Measurements from ENCODE around the gene NHERF2. TPM values are rescaled to one million over a fixed set of nuclear protein-coding genes. Genes with fewer than 3 reads are reported as not detected.

The NHERF2 gene
- total RNA-seq, 2 experiments from 2014 or later = 2.8 to 3.0 TPM

GRCh38 chr16:2078691-2079090, 52.0 kb downstream of the NHERF2 start:
- TF ChIP-seq CTCF (IDR thresholded peaks at IDR 0.05) = no peak
- no peaks in the 10 kb centered on the region for H3K27me3 Mint-ChIP-seq
- POLR2A ChIA-PET = interaction anchor here (0.7 kb wide), 1 partner anchor 76 kb away, joined by 5 read pairs; no protein-coding TSS in a partner anchor
- no peaks in the 10 kb centered on the region for H3K4me1 Mint-ChIP-seq (ENCODE audit: low read depth)
- ATAC-seq = no peak
- no peaks in the 10 kb centered on the region for H3K36me3 Mint-ChIP-seq (ENCODE audit: low read depth)
- H3K9me3 Mint-ChIP-seq = no peaks in the 10 kb centered on the region
- no peak overlapping the region for H3K27ac Mint-ChIP-seq
- no peak overlapping the region for H3K4me3 Mint-ChIP-seq
- intact Hi-C loops (cut with micrococcal nuclease) = no loop called here
- DNase-seq = no peak
- CTCF ChIA-PET = no interaction called here

- intact Hi-C loops (cut with micrococcal nuclease) = no loop called here
- no peaks in the 10 kb centered on the region for H3K27me3 Mint-ChIP-seq
- CTCF ChIA-PET = no interaction called here
- no peaks in the 10 kb centered on the region for H3K36me3 Mint-ChIP-seq (ENCODE audit: low read depth)
- ATAC-seq = no peak
- POLR2A ChIA-PET = interaction anchor here (0.6 to 1.4 kb wide), 4 partner anchors 11 to 891 kb away, joined by 3 to 5 read pairs (median 4); no protein-coding TSS in a partner anchor
- H3K4me3 Mint-ChIP-seq = no peak overlapping the region
- TF ChIP-seq CTCF (IDR thresholded peaks at IDR 0.05) = no peak
- H3K4me1 Mint-ChIP-seq (ENCODE audit: low read depth) = no peaks in the 10 kb centered on the region
- no peaks in the 10 kb centered on the region for H3K9me3 Mint-ChIP-seq
- H3K27ac Mint-ChIP-seq = no peak overlapping the region
- DNase-seq = no peak
These were observed 52.7 kb downstream of the NHERF2 start for GRCh38 chr16:2079311-2079800.

GRCh38 chr16:2079991-2080390, 53.3 kb downstream of the NHERF2 start:
- Mint-ChIP-seq H3K4me3 (no peak overlapping the region), H3K36me3 (ENCODE audit: low read depth) (no peaks in the 10 kb centered on the region), H3K27ac (no peak overlapping the region), H3K27me3 (no peaks in the 10 kb centered on the region), H3K9me3 (no peaks in the 10 kb centered on the region), H3K4me1 (ENCODE audit: low read depth) (no peaks in the 10 kb centered on the region)
- ChIA-PET POLR2A (interaction anchor here (1.4 kb wide), 1 partner anchor 12 kb away, joined by 4 read pairs; no protein-coding TSS in a partner anchor), CTCF (interaction anchor here (0.6 kb wide), 1 partner anchor 9 kb away, joined by 3 read pairs; no protein-coding TSS in a partner anchor)
- DNase-seq (no peak), ATAC-seq (no peak)
- no peak for TF ChIP-seq CTCF (IDR thresholded peaks at IDR 0.05)
- intact Hi-C loops (cut with micrococcal nuclease) = no loop called here

GRCh38 chr16:2081201-2082084, 54.7 kb downstream of the NHERF2 start:
- no peak for TF ChIP-seq CTCF (IDR thresholded peaks at IDR 0.05)
- POLR2A ChIA-PET = interaction anchor here (0.7 to 1.4 kb wide), 3 partner anchors 9 to 15 kb away, joined by 3 to 4 read pairs (median 4); no protein-coding TSS in a partner anchor
- Mint-ChIP-seq H3K27ac (no peak overlapping the region), H3K9me3 (no peaks in the 10 kb centered on the region), H3K36me3 (ENCODE audit: low read depth) (no peaks in the 10 kb centered on the region), H3K4me3 (no peak overlapping the region), H3K27me3 (no peaks in the 10 kb centered on the region), H3K4me1 (ENCODE audit: low read depth) (no peaks in the 10 kb centered on the region)
- intact Hi-C loops (cut with micrococcal nuclease) = no loop called here
- ATAC-seq = no peak
- CTCF ChIA-PET = no interaction called here
- no peak for DNase-seq

All from activated CD8-positive, alpha-beta T cell treated with anti-CD3 and anti-CD28 coated beads for 36 hours (primary cell).